ENCODE data around the gene COX14. TPM values are rescaled to one million over a fixed set of nuclear protein-coding genes. Genes with fewer than 3 reads are reported as not detected.
"Not testable (repeated sequence)": the region's sequence is repeated elsewhere in the genome, so short reads cannot be mapped to it uniquely, and the experiment has no call there.

COX14 gene
- polyA plus RNA-seq, 3 donors = 63.8 to 257 (median 231) TPM

GRCh38 chr12:50149311-50149710, 37.3 kb downstream of the COX14 start:
- no peaks in the 10 kb centered on the region for H3K4me1 ChIP-seq (ENCODE audit: control insufficient read depth in 1 of 2, insufficient read depth in 2 of 2, low read length in 2 of 2)
- H3K4me3 ChIP-seq (replicated peaks in 1 of 3; ENCODE audit: low read depth in 2 of 3, low read length in 3 of 3) = no peak overlapping the region
- WGBS (ENCODE audit: insufficient coverage) = no CpG with 5 or more reads among the region's 3 CpGs
- no peak overlapping the region for H2AFZ ChIP-seq (ENCODE audit: insufficient read depth, low read depth, low read length, poor library complexity, severe bottlenecking)
- Mint-ChIP-seq H3K9me3 (peaks cover 0 to 2% (median 0%) of the 10 kb centered on the region in 7 donors), H3K4me3 (no peak overlapping the region), H3K36me3 (peaks cover 13 to 25% of the 10 kb centered on the region in 2 donors), H3K4me1 (peaks cover 1% of the 10 kb centered on the region), H3K27ac (no peak overlapping the region), H3K27me3 (ENCODE audit: low read depth in 3 of 3) (no peaks in the 10 kb centered on the region)
- peaks cover 2 to 3% of the 10 kb centered on the region in 2 donors for H3K36me3 ChIP-seq (replicated peaks in 1 of 2; ENCODE audit: control insufficient read depth in 1 of 2, insufficient read depth in 2 of 2, low read length in 2 of 2)
- no peak overlapping the region for H3K27ac ChIP-seq (ENCODE audit: low read depth in 1 of 2, low read length in 2 of 2)
- H4K20me1 ChIP-seq (ENCODE audit: insufficient read depth, low read length) = peaks cover 26% of the 10 kb centered on the region
- no peak for DNase-seq
- H3K9ac ChIP-seq (ENCODE audit: insufficient read depth, low read length, poor library complexity, severe bottlenecking) = no peak overlapping the region
- no peaks in the 10 kb centered on the region for H3K27me3 ChIP-seq (ENCODE audit: control insufficient read depth in 2 of 2, insufficient read depth in 2 of 2, low read length in 2 of 2)
- intact Hi-C loops (cut with micrococcal nuclease) = no loop called here
- H3K79me2 ChIP-seq (ENCODE audit: insufficient read depth, low read length) = peaks cover 35% of the 10 kb centered on the region
- H3K9me3 ChIP-seq (replicated peaks in 1 of 2; ENCODE audit: control insufficient read depth in 1 of 2, insufficient read depth in 1 of 2, low read length in 2 of 2) = no peaks in the 10 kb centered on the region
- H3K4me2 ChIP-seq (replicated peaks; ENCODE audit: extremely low read depth, low read length, poor library complexity, severe bottlenecking) = no peak overlapping the region
- no peak for TF ChIP-seq CTCF (IDR thresholded peaks at IDR 0.05)

GRCh38 chr12:50151047-50151687, 39.1 kb downstream of the COX14 start:
- peaks cover 1% of the 10 kb centered on the region for H3K4me1 Mint-ChIP-seq
- Histone ChIP-seq H3K4me3 (replicated peaks in 1 of 3; ENCODE audit: low read depth in 2 of 3, low read length in 3 of 3) (no peak overlapping the region), H4K20me1 (ENCODE audit: insufficient read depth, low read length) (peaks cover 20% of the 10 kb centered on the region), H3K9ac (ENCODE audit: insufficient read depth, low read length, poor library complexity, severe bottlenecking) (no peak overlapping the region), H3K79me2 (ENCODE audit: insufficient read depth, low read length) (peaks cover 44% of the 10 kb centered on the region), H3K4me1 (ENCODE audit: control insufficient read depth in 1 of 2, insufficient read depth in 2 of 2, low read length in 2 of 2) (no peaks in the 10 kb centered on the region), H3K27me3 (ENCODE audit: control insufficient read depth in 2 of 2, insufficient read depth in 2 of 2, low read length in 2 of 2) (no peaks in the 10 kb centered on the region), H3K9me3 (replicated peaks in 1 of 2; ENCODE audit: control insufficient read depth in 1 of 2, insufficient read depth in 1 of 2, low read length in 2 of 2) (no peaks in the 10 kb centered on the region), H3K27ac (ENCODE audit: low read depth in 1 of 2, low read length in 2 of 2) (no peak overlapping the region), H2AFZ (ENCODE audit: insufficient read depth, low read depth, low read length, poor library complexity, severe bottlenecking) (no peak overlapping the region), H3K4me2 (replicated peaks; ENCODE audit: extremely low read depth, low read length, poor library complexity, severe bottlenecking) (no peak overlapping the region), H3K36me3 (replicated peaks in 1 of 2; ENCODE audit: control insufficient read depth in 1 of 2, insufficient read depth in 2 of 2, low read length in 2 of 2) (peaks cover 0 to 3% of the 10 kb centered on the region in 2 donors)
- H3K4me3 Mint-ChIP-seq = no peak overlapping the region
- DNase-seq = no peak
- H3K27me3 Mint-ChIP-seq (ENCODE audit: low read depth in 3 of 3) = no peaks in the 10 kb centered on the region
- WGBS (ENCODE audit: insufficient coverage) = 100% methylated on average over 1 of the region's 1 CpG
- no peak for TF ChIP-seq CTCF (IDR thresholded peaks at IDR 0.05)
- intact Hi-C loops (cut with micrococcal nuclease) = no loop called here
- H3K27ac Mint-ChIP-seq = peak overlapping the region in 1 of 7 donors; percentile 0
- peaks cover 0 to 2% (median 0%) of the 10 kb centered on the region in 7 donors for H3K9me3 Mint-ChIP-seq
- H3K36me3 Mint-ChIP-seq = peaks cover 12 to 19% of the 10 kb centered on the region in 2 donors

- Mint-ChIP-seq H3K36me3 (peaks cover 12 to 16% of the 10 kb centered on the region in 2 donors), H3K27ac (peak overlapping the region in 2 of 7 donors; percentile 3 to 45)
- WGBS (ENCODE audit: insufficient coverage) = 80% methylated on average over 1 of the region's 5 CpGs
- H3K4me2 ChIP-seq (replicated peaks; ENCODE audit: extremely low read depth, low read length, poor library complexity, severe bottlenecking); H2AFZ ChIP-seq (ENCODE audit: insufficient read depth, low read depth, low read length, poor library complexity, severe bottlenecking); H3K9ac ChIP-seq (ENCODE audit: insufficient read depth, low read length, poor library complexity, severe bottlenecking); H3K9me3 ChIP-seq (replicated peaks in 1 of 2; ENCODE audit: control insufficient read depth in 1 of 2, insufficient read depth in 1 of 2, low read length in 2 of 2); DNase-seq; intact Hi-C loops (cut with micrococcal nuclease); H3K27ac ChIP-seq (ENCODE audit: low read depth in 1 of 2, low read length in 2 of 2); H3K4me1 Mint-ChIP-seq; H3K4me3 Mint-ChIP-seq; H3K27me3 ChIP-seq (ENCODE audit: control insufficient read depth in 2 of 2, insufficient read depth in 2 of 2, low read length in 2 of 2); H3K4me3 ChIP-seq (replicated peaks in 1 of 3; ENCODE audit: low read depth in 2 of 3, low read length in 3 of 3); H3K9me3 Mint-ChIP-seq; H3K4me1 ChIP-seq (ENCODE audit: control insufficient read depth in 1 of 2, insufficient read depth in 2 of 2, low read length in 2 of 2); H3K27me3 Mint-ChIP-seq (ENCODE audit: low read depth in 3 of 3): not testable (repeated sequence)
- peaks cover 8 to 12% of the 10 kb centered on the region in 2 donors for H3K36me3 ChIP-seq (replicated peaks in 1 of 2; ENCODE audit: control insufficient read depth in 1 of 2, insufficient read depth in 2 of 2, low read length in 2 of 2)
- H4K20me1 ChIP-seq (ENCODE audit: insufficient read depth, low read length) = peaks cover 42% of the 10 kb centered on the region
- H3K79me2 ChIP-seq (ENCODE audit: insufficient read depth, low read length) = peaks cover 68% of the 10 kb centered on the region
Observed at GRCh38 chr12:50154947-50155346, 42.9 kb downstream of the COX14 start.
